Skeletal muscle satellite cell (primary cell): ENCODE results near the gene CERS3. TPM values are rescaled to one million over a fixed set of nuclear protein-coding genes. Genes with fewer than 3 reads are reported as not detected.

Experiments used
- H3K27me3 ChIP-seq: 2 replicates; pipeline ENCODE4 v1.7.0; 2013; ENCODE audit warnings: low read length; ENCODE audit not compliant: control insufficient read depth, insufficient read depth
- H3K36me3 ChIP-seq: 2 replicates; pipeline ENCODE4 v1.7.0; 2013; ENCODE audit warnings: mild to moderate bottlenecking, control low read depth, low read length; ENCODE audit not compliant: insufficient read depth
- H3K4me1 ChIP-seq: 2 replicates; pipeline ENCODE4 v1.7.0; 2013; ENCODE audit warnings: low read length; ENCODE audit not compliant: control insufficient read depth, insufficient read depth
- H3K4me2 ChIP-seq: 2 replicates; pipeline ENCODE4 v1.7.0; 2013; ENCODE audit warnings: mild to moderate bottlenecking, low read length
- H3K4me3 ChIP-seq: 2 replicates; pipeline ENCODE4 v1.7.0; 2013; ENCODE audit warnings: low read length
- H3K9ac ChIP-seq: 2 replicates; pipeline ENCODE4 v1.7.0; 2013; ENCODE audit warnings: mild to moderate bottlenecking, low read depth, low read length, moderate library complexity
- H3K9me3 ChIP-seq: replicated peaks from 2 replicates; pipeline ENCODE4 v1.7.0; 2013; ENCODE audit warnings: mild to moderate bottlenecking, control low read depth, low read length
- total RNA-seq: library from RNA; depleted of rRNA; stranded (reverse); fragments of >200 nt; gene quantifications from 2 replicates; pipeline ENCODE4 v1.2.3, GENCODE V29; 2012; rRNA removed

The CERS3 gene
- not detected in 2 replicates for total RNA-seq

- Histone ChIP-seq H3K4me3 (no peak within 1 kb of the TSS), H3K9me3 (no peaks in the 10 kb centered on the region), H3K27me3 (peaks cover 20% of the 10 kb centered on the region), H3K4me2 (no peak within 1 kb of the TSS), H3K36me3 (no peaks in the 10 kb centered on the region), H3K4me1 (no peaks in the 10 kb centered on the region), H3K9ac (no peak within 1 kb of the TSS)
Measured at GRCh38 chr15:100528833-100529428, at the start of gene CERS3. CERS3 (minus strand) TSS chr15:100528950; CDS start chr15:100501849, 27,101 bp downstream.

- no peak overlapping the region for H3K9ac ChIP-seq
- no peaks in the 10 kb centered on the region for H3K9me3 ChIP-seq
- no peaks in the 10 kb centered on the region for H3K27me3 ChIP-seq
- peaks cover 10% of the 10 kb centered on the region for H3K36me3 ChIP-seq
- no peak overlapping the region for H3K4me3 ChIP-seq
- H3K4me2 ChIP-seq: no peak overlapping the region
- no peaks in the 10 kb centered on the region for H3K4me1 ChIP-seq
Measured at GRCh38 chr15:100573526-100573925, 44.8 kb upstream of the CERS3 start.

- Histone ChIP-seq H3K4me3 (no peak overlapping the region), H3K36me3 (peaks cover 10% of the 10 kb centered on the region), H3K4me1 (no peaks in the 10 kb centered on the region), H3K9me3 (no peaks in the 10 kb centered on the region), H3K9ac (no peak overlapping the region), H3K27me3 (no peaks in the 10 kb centered on the region), H3K4me2 (no peak overlapping the region)
Measured at GRCh38 chr15:100572362-100572983, 43.7 kb upstream of the CERS3 start.

- Histone ChIP-seq H3K9ac (no peak overlapping the region), H3K36me3 (peaks cover 10% of the 10 kb centered on the region), H3K4me1 (no peaks in the 10 kb centered on the region), H3K4me2 (no peak overlapping the region), H3K4me3 (no peak overlapping the region), H3K27me3 (no peaks in the 10 kb centered on the region), H3K9me3 (no peaks in the 10 kb centered on the region)
Measured at GRCh38 chr15:100571592-100572167, 42.9 kb upstream of the CERS3 start.

- no peak overlapping the region for H3K4me3 ChIP-seq
- H3K27me3 ChIP-seq: no peaks in the 10 kb centered on the region
- H3K4me2 ChIP-seq: no peak overlapping the region
- H3K4me1 ChIP-seq: no peaks in the 10 kb centered on the region
- no peaks in the 10 kb centered on the region for H3K9me3 ChIP-seq
- H3K9ac ChIP-seq: no peak overlapping the region
- peaks cover 10% of the 10 kb centered on the region for H3K36me3 ChIP-seq
Measured at GRCh38 chr15:100570735-100571313, 42.1 kb upstream of the CERS3 start.

- Histone ChIP-seq H3K9me3 (no peaks in the 10 kb centered on the region), H3K36me3 (peaks cover 10% of the 10 kb centered on the region), H3K4me2 (no peak overlapping the region), H3K9ac (no peak overlapping the region), H3K27me3 (no peaks in the 10 kb centered on the region), H3K4me1 (no peaks in the 10 kb centered on the region), H3K4me3 (no peak overlapping the region)
Measured at GRCh38 chr15:100570275-100570674, 41.5 kb upstream of the CERS3 start.

- Histone ChIP-seq H3K4me2 (no peak overlapping the region), H3K4me3 (no peak overlapping the region), H3K9me3 (no peaks in the 10 kb centered on the region), H3K9ac (no peak overlapping the region), H3K4me1 (no peaks in the 10 kb centered on the region), H3K27me3 (no peaks in the 10 kb centered on the region), H3K36me3 (peaks cover 7% of the 10 kb centered on the region)
Measured at GRCh38 chr15:100569391-100569790, 40.6 kb upstream of the CERS3 start.

- H3K36me3 ChIP-seq: no peaks in the 10 kb centered on the region
- no peaks in the 10 kb centered on the region for H3K27me3 ChIP-seq
- H3K4me2 ChIP-seq: no peak overlapping the region
- H3K4me3 ChIP-seq: no peak overlapping the region
- no peak overlapping the region for H3K9ac ChIP-seq
- H3K9me3 ChIP-seq: no peaks in the 10 kb centered on the region
- H3K4me1 ChIP-seq: no peaks in the 10 kb centered on the region
Measured at GRCh38 chr15:100566850-100567628, 38.3 kb upstream of the CERS3 start.

- H3K4me2 ChIP-seq: no peak overlapping the region
- no peaks in the 10 kb centered on the region for H3K4me1 ChIP-seq
- H3K36me3 ChIP-seq: no peaks in the 10 kb centered on the region
- H3K27me3 ChIP-seq: no peaks in the 10 kb centered on the region
- H3K9ac ChIP-seq: no peak overlapping the region
- H3K4me3 ChIP-seq: no peak overlapping the region
- no peaks in the 10 kb centered on the region for H3K9me3 ChIP-seq
Measured at GRCh38 chr15:100565591-100565990, 36.8 kb upstream of the CERS3 start.

- no peaks in the 10 kb centered on the region for H3K27me3 ChIP-seq
- no peaks in the 10 kb centered on the region for H3K9me3 ChIP-seq
- H3K4me3 ChIP-seq: no peak overlapping the region
- no peaks in the 10 kb centered on the region for H3K36me3 ChIP-seq
- H3K4me1 ChIP-seq: peaks cover 2% of the 10 kb centered on the region
- H3K4me2 ChIP-seq: no peak overlapping the region
- no peak overlapping the region for H3K9ac ChIP-seq
Measured at GRCh38 chr15:100560323-100560722, 31.6 kb upstream of the CERS3 start.

- Histone ChIP-seq H3K4me1 (peaks cover 2% of the 10 kb centered on the region), H3K36me3 (no peaks in the 10 kb centered on the region)
Measured at GRCh38 chr15:100559330-100559729, 30.6 kb upstream of the CERS3 start.

More at GRCh38 chr15:100559330-100559729, 30.6 kb upstream of the CERS3 start:
- no peak overlapping the region for H3K4me2 ChIP-seq
- H3K9me3 ChIP-seq: no peaks in the 10 kb centered on the region
- H3K27me3 ChIP-seq: no peaks in the 10 kb centered on the region
- H3K4me3 ChIP-seq: no peak overlapping the region
- no peak overlapping the region for H3K9ac ChIP-seq
